ENCODE measurements around the gene CNTN2.

CNTN2 gene

DNA sequence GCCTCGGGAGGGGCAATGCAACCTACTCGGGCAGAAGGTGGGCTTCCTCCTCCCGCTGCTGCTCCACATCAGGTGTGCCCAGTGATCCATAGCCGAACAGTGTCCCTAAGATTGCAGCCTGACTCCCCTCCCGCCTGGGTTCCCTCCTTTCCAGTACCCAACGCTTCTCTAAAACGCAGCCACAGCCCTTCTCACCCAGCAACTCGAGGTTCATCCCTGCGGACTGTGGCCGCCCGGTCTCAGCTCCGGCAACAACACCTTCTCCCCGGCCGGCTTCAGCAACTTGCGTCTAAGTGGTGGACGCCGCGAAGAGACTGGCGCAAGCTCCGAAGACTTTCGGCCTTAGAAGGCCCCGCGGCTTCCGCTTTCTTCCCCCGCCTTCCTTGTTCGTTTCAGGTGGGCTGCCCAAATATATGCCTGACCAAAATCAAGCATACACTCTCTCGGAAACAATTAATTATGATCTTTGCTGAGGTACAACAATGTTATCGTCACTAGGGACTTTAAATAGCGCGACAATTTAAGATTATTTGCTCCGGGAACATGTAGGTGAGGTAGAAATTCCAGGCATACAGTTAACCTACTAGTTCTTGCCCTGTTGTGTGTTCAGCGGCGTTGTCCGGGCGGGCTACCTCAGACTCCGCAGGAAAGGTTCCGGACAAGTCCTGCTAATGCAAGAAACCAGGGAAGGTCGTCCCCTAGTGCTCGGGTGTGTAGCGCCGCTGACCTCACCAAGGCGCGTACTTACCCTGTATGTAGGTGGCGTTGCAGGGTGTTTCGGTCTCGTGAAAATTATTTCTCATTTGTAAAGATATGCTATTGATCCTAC is 78.9 kb downstream of the CNTN2 start, which contains the start of gene RBBP5:
Gene RBBP5 (minus strand): TSS at position 319 of the 829 bp plus-strand sequence. CDS start 105 bp downstream, at position 214.
- in situ Hi-C loops (cut with MboI; ENCODE audit: low sequenced_read_pairs): no loop called here

DNA sequence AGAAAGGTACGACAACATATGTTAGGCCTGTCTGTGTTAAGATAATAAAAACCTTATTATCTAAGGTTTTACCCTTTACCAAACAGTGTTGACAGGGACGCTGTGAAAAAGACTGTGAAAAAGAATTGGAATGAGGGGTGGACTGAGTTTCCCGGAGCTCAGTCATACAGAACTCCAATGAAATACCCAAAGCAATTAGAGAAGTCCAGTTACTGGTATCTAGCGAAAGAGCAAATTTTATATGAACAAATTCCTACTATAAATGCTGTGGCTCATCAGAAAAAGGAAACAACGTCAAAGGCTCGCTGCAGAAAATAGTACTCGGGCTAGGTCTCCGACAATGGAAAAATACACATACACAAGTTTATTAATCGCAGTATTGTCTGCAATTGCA is 79.5 kb downstream of the CNTN2 start:
- in situ Hi-C loops (cut with MboI; ENCODE audit: low sequenced_read_pairs): no loop called here

DNA sequence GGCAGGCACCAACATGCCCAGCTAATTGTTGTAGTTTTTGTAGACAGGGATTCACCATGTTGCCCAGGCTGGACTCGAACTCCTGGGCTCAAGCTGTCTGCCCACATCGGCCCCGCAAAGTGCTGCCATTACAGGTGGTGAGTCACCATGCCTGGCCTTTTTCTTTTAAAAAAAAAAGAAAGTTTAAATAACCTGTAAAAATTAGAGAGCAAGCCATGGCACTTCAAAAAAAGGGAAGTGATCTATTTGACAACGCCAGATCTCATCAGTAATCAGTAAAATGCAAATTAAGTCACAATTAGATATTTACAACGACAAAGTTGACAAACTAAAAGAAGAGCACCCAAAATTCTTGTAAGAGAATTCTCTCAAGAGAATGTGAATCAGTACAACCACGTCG is 81.7 kb downstream of the CNTN2 start:
- in situ Hi-C loops (cut with MboI; ENCODE audit: low sequenced_read_pairs): no loop called here

DNA sequence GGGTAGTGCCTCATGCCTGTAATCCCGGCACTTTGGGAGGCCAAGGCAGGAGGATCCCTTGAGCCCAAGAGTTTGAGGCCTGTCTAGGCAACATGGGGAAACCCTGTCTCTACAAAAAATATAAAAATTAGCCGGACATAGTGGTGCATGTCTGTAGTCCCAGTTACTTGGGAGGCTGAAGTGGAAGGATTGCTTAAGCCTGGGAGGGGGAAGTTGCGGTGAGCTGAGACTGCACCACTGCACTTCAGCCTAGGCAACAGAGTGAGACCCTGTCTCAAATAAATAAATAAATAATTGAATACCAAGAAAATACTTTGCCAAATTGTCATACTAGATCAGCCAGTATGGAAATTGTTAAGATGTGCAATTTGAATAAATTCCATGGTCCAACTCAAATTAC is 84.6 kb downstream of the CNTN2 start:
- in situ Hi-C loops (cut with MboI; ENCODE audit: low sequenced_read_pairs): no loop called here
